GM12865 (cell line): ENCODE results near the gene AKAP3.

ENCODE experiments used
- DNase-seq: peaks from one replicate; pipeline ENCODE4 v3.0.0; 2010; ENCODE audit warnings: low read depth
- H3K4me3 ChIP-seq: 2 replicates; pipeline ENCODE4 v1.5.1; 2011; ENCODE audit warnings: mild to moderate bottlenecking, low read depth, low read length, control low read depth
- CTCF ChIP-seq: IDR thresholded peaks from 2 replicates; pipeline ENCODE4 v1.5.1; 2011; ENCODE audit warnings: low read length, control low read depth, low read depth, inconsistent platforms; ENCODE audit not compliant: insufficient read depth; ENCODE audit errors: missing control alignments

AKAP3 gene

GRCh38 chr12:4607056-4607455 lies 41.8 kb downstream of the AKAP3 start:
- TF ChIP-seq CTCF, result no peak
- no peak overlapping the region for H3K4me3 ChIP-seq

GRCh38 chr12:4604684-4605193 lies 44.1 kb downstream of the AKAP3 start:
- DNase-seq, result peak; percentile 92
- peak overlapping the region; percentile 91 for H3K4me3 ChIP-seq
- TF ChIP-seq CTCF, result peak; percentile 99

More at GRCh38 chr12:4607056-4607455, 41.8 kb downstream of the AKAP3 start:
- no peak for DNase-seq

GRCh38 chr12:4603946-4604345 lies 44.9 kb downstream of the AKAP3 start:
- TF ChIP-seq CTCF, result no peak
- no peak for DNase-seq

GRCh38 chr12:4603421-4603820 lies 45.4 kb downstream of the AKAP3 start:
- no peak overlapping the region for H3K4me3 ChIP-seq
- TF ChIP-seq CTCF, result no peak
- no peak for DNase-seq

More at GRCh38 chr12:4603946-4604345, 44.9 kb downstream of the AKAP3 start:
- no peak overlapping the region for H3K4me3 ChIP-seq

GRCh38 chr12:4595881-4596280 lies 53.0 kb downstream of the AKAP3 start:
- H3K4me3 ChIP-seq, result no peak overlapping the region
- no peak for TF ChIP-seq CTCF
- DNase-seq, result no peak

- no peak for DNase-seq
- no peak for TF ChIP-seq CTCF
Measured at GRCh38 chr12:4591180-4591687, 57.6 kb downstream of the AKAP3 start.

GRCh38 chr12:4589941-4590340 lies 58.9 kb downstream of the AKAP3 start:
- no peak for TF ChIP-seq CTCF
- H3K4me3 ChIP-seq, result no peak overlapping the region
- DNase-seq, result no peak

More at GRCh38 chr12:4591180-4591687, 57.6 kb downstream of the AKAP3 start:
- no peak overlapping the region for H3K4me3 ChIP-seq
